GM18505 (cell line): ENCODE data around the gene LPO.

Source experiments
- ATAC-seq: cut with Tn5 transposase; IDR thresholded peaks from one replicate; pipeline ENCODE4 v1.9.1; 2021; ENCODE audit not compliant: unreplicated experiment
- POLR2A ChIP-seq: IDR thresholded peaks from 4 replicates; pipeline ENCODE4 v1.6.1; 2011; ENCODE audit warnings: borderline replicate concordance; ENCODE audit not compliant: insufficient read depth, insufficient read length; ENCODE audit errors: extremely low read depth

LPO gene

DNA sequence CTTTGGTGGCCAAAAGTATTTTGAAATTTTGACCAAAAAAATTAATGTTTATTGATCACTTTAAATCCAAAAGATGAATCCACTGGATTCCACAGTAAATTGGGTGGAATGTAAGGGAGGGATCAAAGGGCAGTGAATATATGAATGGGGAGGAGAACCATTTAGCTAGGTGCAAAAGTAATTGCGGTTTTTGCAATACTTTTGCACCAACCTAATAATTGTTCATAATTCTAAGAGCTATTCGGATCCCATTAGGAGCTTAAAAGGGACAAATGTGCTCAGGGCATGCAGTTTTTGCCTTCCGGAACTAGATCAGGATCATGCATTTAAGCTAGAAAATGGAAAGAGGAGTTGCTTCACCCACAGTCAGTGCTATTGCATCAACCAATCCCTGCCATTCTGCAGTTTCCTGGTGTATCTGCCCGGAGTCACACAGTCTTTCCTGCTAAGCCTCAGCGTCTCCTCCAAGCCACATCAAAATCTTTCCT is at the start of gene LPO:
LPO (plus strand) TSS at position 438 of the 488 bp plus-strand sequence. CDS start 4,396 bp downstream, outside the sequence.
- ATAC-seq: no peak
- no peak for TF ChIP-seq POLR2A

DNA sequence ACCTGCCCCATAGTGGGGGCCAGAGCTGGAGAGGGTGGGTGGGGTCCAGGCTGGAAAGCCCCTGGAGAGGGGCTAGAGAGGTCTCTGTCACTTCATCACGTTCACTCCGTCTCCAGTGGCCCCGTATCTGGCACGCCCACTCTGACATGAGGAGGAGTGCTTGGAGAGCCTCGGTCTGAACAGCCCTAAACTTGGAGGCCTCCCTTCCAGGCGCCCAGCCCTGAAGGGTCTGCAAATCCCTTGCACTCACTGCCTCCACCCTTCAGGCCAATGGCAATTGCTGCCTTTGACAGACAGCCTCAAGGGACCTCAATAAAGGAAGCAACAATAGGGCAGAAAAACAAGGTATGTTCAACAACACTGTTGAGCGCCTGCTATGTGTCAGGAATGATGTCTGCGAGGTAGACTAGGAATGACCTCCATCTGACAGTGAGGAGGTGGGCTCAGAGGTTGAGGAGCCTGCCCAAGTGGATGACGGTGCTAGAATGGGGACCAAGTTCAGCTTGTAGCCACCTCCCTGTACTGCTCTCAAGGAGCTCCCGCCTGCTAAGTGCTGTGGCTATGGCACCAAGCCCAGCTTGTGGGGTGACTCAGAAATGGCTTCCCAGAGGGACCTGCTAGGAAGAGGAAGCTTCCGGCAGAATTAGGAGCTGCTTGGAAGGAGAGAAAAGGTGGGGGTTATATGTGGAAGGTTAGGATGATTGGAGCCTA is 48.8 kb upstream of the LPO start:
- no peak for TF ChIP-seq POLR2A
- no peak for ATAC-seq

DNA sequence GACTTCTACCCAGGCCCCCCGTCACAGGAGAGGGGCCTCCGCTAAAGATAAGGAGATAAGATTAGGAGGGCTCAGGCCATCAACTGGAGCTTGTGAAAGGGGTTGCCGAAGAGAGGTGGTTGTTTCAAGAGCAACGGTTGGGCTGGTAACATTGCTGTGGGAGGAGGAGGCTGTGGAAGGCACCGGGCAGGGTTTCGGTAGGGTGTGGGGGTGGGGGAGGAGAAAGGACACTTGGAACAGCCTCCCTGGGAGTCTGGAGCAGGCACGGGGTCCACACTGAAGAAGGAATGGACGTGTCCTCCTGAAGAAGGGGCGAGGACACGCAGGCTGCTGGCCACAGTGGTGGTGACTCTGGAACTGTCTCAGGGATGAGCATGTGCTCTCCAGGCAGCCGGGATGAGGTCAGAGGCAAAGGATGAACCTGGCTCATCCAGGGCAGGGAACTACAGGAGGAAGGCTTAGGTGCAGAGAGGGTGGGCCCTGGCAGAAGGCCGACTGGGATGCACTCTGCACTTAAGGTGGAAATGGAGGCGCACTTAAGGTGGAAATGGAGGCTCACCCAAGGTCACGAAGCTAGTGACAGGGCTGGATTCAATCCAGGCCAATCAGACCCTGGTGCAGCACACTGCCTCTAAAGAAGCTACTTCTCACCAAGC is 47.0 kb upstream of the LPO start:
- TF ChIP-seq POLR2A: no peak
- no peak for ATAC-seq

DNA sequence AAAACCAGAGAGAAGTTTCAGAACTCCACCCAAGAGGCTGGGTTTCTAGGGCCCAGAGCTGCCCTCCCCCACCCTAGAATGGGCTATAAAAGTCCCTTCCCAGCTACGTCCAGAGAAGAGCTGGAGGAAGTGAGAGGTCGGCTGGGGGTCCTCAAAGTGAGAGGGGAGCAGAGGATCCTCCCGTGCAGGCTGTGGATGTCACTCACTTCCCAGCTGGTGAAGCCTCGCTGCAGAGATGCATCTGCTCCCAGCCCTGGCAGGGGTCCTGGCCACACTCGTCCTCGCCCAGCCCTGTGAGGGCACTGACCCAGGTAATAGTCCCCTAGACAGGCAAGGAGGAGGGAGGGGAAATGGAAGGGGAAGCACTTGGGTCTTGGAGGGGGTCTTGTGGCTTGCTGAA is 45.8 kb upstream of the LPO start, which contains the start of gene EPX:
EPX (plus strand) TSS at position 115 of the 400 bp plus-strand sequence; CDS start at position 236, 121 bp downstream.
- no peak for TF ChIP-seq POLR2A
- no peak for ATAC-seq

DNA sequence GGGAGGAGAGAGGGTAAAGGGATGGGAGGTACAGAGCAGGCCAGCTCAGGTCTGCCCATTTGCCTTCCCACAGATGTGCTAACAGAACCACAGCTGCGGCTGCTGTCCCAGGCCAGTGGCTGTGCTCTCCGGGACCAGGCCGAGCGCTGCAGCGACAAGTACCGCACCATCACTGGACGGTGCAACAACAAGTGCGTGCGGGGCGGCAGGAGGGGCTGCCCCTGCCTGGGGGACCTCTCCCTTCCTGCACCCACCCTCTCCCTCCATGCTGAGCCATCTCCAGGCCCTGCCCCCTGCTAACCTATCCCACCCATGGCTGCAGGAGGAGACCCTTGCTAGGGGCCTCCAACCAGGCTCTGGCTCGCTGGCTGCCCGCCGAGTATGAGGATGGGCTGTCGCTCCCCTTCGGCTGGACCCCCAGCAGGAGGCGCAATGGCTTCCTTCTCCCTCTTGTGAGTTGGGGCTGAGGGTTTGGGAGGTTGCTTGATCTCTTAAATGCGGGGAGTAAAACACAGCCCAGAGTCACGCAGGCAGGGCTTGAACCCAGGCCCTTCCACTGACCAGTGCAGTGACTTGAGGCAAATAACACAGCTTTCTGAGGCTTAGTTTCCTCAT is 44.6 kb upstream of the LPO start:
- no peak for ATAC-seq

DNA sequence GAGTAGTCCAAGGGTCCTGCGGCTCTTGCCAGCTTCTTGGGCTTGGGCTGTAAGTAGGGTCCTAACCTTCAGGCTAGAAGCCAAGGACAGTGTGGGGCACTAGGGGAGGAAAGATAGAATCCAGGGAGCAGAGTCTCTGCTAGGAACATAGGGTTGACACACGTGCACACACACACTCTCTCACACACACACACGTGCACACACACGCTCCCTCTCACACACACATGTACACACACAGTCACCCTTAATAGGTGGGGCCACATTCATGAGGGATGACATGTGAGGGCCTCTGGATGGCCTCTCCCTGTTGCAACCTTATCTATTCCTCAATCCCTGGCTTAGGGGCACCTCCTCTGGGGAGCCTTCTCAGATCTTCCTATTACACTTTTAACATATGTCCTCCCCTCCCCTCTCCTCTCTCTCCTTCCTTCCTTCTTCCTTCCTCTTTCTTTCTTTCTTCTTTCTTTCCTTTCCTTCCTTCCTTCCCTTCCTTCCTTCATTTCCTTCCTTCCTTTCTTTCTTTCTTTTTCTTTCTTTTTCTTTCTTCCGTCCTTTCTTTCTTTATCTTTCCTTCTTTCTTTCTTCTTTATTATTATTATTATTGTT is 42.8 kb upstream of the LPO start:
- no peak for TF ChIP-seq POLR2A
- no peak for ATAC-seq

More for the DNA sequence above, 44.6 kb upstream of the LPO start:
- TF ChIP-seq POLR2A: no peak

DNA sequence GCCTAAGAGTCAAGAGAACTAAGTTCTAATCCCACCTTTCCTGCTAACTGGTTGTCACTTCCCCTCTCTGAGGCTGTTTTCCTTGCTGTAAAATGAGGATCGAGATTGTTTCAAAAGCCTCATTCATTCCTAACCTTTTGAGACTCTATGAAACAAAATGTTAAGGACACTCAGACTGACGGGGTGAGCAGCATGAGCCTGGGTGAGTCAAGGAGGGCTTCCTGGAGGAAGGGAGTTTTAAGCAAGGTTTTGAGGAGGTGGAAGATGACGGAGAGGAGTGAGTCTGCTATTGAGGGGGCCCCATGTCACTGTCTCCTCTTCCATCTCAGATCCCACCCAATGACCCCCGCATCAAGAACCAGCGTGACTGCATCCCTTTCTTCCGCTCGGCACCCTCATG is 41.8 kb upstream of the LPO start:
- no peak for ATAC-seq
- no peak for TF ChIP-seq POLR2A

DNA sequence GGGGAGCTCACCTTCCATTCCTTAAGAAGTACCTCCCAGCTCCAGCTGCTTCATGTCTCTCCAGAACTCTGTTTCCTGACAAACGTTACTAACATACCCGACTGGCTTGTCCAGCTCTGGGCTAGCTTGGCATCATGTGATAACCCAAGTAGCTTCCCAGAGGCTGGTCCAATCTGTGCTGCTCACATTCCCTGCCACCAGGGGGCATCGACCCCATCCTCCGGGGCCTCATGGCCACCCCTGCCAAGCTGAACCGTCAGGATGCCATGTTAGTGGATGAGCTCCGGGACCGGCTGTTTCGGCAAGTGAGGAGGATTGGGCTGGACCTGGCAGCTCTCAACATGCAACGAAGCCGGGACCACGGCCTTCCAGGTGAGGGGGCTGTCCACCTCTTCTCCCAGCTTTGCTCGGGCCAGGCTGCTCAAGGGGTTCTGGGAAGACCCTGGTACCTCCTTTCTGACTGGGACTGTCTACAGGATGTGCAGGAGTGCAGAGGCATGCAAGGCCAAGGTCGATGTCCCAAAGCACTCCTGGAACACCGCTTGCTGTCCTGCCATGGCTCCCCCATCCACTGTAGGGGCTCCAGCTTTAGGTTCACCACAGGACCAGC is 38.3 kb upstream of the LPO start:
- ATAC-seq: no peak
- TF ChIP-seq POLR2A: no peak

DNA sequence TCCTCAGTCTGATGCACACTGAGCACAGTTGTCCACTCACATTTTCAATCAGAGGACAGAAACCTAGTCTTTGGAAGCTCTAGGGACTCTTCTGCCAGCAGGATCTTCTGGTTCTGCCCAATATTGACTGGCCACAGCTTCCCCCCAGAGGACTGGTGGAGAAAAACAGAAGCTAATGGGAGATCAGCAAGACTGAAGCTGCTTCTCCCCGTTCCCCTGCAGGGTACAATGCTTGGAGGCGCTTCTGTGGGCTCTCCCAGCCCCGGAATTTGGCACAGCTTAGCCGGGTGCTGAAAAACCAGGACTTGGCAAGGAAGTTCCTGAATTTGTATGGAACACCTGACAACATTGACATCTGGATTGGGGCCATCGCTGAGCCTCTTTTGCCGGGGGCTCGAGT is 35.5 kb upstream of the LPO start:
- TF ChIP-seq POLR2A: no peak
- no peak for ATAC-seq

DNA sequence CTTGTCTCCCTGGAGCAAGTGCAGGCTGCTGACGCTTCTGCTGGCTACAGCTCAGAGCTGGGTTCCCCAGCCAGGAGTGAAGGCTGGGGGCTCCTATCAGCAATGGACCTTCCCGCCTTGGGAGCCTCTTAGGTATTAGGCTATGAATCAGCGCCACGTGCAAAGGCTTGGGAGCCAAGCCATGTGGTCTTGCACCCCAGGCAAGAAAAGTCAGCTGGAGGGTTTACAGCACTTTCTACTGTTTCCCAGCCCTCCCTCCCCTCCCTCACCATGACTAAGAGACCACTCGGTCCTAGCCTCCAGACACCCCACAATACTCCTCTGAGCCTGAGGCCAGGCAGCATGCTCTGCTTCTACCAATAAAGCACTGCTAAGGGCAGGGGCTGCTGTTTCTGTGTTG is 33.6 kb upstream of the LPO start:
- no peak for TF ChIP-seq POLR2A
- no peak for ATAC-seq

DNA sequence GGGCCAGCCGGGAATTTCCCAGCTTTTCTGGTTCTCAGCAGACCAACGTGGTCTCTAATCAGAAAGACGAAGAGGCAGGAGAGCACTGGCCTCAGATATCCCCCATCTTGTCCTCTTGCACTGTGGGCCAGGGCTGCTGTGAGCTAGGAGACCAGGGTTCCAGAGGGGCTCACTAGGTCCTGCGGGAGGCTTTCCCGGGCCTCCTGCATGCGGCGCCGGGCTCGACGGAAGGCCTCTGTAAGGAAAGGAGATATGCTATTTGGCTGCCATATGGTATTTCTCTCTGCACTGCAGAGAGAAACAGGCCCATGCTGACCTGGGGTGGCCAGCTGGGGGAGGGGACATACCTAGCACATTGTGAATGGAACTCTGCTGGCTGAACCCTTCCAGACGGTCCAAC is 32.4 kb upstream of the LPO start:
- ATAC-seq: no peak
- TF ChIP-seq POLR2A: no peak

DNA sequence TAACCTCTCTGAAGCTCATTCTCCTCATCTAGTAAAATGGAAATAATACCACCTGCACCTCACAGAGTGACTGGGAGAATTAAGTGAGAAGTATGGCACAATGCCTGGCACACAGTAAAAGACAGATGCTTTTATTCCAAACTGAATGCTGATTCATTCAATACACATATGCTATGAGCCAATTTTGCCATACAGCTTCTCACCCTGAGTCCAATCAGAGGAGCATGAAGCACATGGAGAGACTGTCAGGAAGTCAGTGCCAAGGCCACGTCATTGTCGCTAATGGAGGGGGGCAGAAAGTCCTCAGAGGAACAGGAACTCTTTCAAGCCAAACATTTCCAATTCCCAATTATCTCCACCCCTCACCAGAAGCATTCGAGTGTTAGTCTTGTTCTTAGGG is 30.9 kb upstream of the LPO start:
- no peak for TF ChIP-seq POLR2A
- ATAC-seq: no peak

DNA sequence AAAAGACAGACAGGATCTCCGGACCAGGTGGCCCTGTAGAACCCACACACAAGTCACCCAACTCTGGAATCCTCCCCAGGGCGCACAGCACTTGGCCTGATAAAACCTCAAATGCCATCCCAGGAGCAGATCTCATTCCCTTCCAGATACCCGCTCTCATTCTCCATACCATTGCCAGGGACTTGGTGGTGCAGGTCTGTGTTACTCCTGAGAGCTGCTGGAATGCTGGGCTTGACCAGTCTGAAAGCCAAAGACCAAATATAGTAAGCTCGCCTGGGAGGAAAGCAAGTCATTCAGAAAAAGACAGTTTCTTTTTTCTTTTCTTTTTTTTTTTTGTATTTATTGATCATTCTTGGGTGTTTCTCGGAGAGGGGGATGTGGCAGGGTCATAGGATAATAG is 30.0 kb upstream of the LPO start:
- no peak for ATAC-seq
- no peak for TF ChIP-seq POLR2A
